ENCODE results near the gene PSMF1.

Gene PSMF1

DNA sequence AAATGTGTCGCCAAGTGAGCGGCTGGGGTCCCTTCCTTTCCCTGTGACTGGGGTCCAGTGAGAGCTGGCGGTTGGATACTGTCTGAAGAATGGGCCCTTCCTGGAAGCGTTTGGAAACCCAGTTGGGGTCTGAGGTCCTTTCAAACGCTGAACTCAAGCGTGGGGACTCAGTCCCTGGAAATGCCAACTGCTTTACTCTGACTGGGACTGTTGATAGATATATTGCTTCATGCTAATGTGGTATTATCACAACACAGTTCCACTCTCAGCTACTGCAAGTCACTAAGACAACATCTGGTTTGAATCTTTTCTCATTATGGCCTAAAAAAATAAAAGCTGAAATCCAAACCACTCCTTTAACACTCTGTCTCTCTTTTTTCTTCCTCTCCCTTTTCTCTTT lies 23.7 kb upstream of the PSMF1 start:
- TF ChIP-seq, protein P1, sequence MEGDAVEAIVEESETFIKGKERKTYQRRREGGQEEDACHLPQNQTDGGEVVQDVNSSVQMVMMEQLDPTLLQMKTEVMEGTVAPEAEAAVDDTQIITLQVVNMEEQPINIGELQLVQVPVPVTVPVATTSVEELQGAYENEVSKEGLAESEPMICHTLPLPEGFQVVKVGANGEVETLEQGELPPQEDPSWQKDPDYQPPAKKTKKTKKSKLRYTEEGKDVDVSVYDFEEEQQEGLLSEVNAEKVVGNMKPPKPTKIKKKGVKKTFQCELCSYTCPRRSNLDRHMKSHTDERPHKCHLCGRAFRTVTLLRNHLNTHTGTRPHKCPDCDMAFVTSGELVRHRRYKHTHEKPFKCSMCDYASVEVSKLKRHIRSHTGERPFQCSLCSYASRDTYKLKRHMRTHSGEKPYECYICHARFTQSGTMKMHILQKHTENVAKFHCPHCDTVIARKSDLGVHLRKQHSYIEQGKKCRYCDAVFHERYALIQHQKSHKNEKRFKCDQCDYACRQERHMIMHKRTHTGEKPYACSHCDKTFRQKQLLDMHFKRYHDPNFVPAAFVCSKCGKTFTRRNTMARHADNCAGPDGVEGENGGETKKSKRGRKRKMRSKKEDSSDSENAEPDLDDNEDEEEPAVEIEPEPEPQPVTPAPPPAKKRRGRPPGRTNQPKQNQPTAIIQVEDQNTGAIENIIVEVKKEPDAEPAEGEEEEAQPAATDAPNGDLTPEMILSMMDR (IDR thresholded peaks at IDR 0.05; ENCODE audit: poor library complexity, severe bottlenecking): no peak
- no peaks in the 10 kb centered on the region for H3K9me3 ChIP-seq (ENCODE audit: severe bottlenecking)
- no peak overlapping the region for H3K27ac ChIP-seq (ENCODE audit: poor library complexity, severe bottlenecking)
- no peaks in the 10 kb centered on the region for H3K27me3 ChIP-seq (ENCODE audit: insufficient read depth, poor library complexity, severe bottlenecking)
- no peak for ATAC-seq (ENCODE audit: low read depth)
- no peaks in the 10 kb centered on the region for H3K4me1 ChIP-seq (ENCODE audit: insufficient read depth, poor library complexity, severe bottlenecking)
- DNase-seq (ENCODE audit: low spot score): no peak
- H3K36me3 ChIP-seq (ENCODE audit: low read depth): no peaks in the 10 kb centered on the region
- H3K4me3 ChIP-seq (ENCODE audit: severe bottlenecking): no peak overlapping the region

DNA sequence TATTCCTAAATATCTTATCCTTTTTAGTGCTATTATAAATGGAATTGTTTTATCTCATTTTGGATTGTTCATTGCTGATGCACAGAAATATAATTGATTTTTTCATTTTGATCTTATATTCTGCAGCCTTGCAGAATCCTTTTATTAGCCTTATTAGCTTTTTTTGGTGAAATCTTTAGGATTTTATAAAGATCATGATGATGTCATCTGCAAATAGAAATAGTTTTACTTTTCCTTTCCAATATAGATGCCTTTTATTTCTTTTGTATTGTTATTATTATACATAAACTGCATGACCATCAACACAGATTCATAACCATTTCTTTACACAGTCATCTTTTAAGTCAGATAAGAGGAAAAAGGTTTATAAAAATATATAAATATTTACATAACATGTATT lies 16.9 kb upstream of the PSMF1 start:
- Histone ChIP-seq H3K36me3 (ENCODE audit: low read depth) (no peaks in the 10 kb centered on the region), H3K4me1 (ENCODE audit: insufficient read depth, poor library complexity, severe bottlenecking) (no peaks in the 10 kb centered on the region), H3K27ac (ENCODE audit: poor library complexity, severe bottlenecking) (no peak overlapping the region), H3K27me3 (ENCODE audit: insufficient read depth, poor library complexity, severe bottlenecking) (no peaks in the 10 kb centered on the region), H3K4me3 (ENCODE audit: severe bottlenecking) (no peak overlapping the region), H3K9me3 (ENCODE audit: severe bottlenecking) (peaks cover 8% of the 10 kb centered on the region)
- TF ChIP-seq, protein P1 (IDR thresholded peaks at IDR 0.05; ENCODE audit: poor library complexity, severe bottlenecking): no peak
- ATAC-seq (ENCODE audit: low read depth): no peak
- no peak for DNase-seq (ENCODE audit: low spot score)

DNA sequence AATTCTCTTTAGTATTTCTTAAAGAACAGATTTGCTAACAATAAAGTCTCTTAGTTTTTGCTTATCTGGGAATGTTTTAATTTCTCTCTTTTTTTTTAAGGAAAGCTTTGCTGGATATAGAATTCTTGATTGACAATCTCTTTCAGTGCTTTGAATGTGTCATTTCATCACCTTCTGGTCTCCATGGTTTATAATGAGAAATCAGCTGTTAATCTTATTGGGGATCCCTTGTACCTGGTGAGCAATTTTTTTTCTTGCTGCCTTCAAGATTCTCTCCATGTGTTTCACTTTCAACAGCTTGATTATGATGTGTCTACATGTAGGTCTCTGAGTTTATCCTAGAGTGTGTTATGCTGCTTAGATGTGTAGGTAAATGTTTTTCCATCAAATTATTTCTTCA lies 16.4 kb upstream of the PSMF1 start:
- no peak overlapping the region for H3K27ac ChIP-seq (ENCODE audit: poor library complexity, severe bottlenecking)
- TF ChIP-seq, protein P1 (IDR thresholded peaks at IDR 0.05; ENCODE audit: poor library complexity, severe bottlenecking): no peak
- no peaks in the 10 kb centered on the region for H3K27me3 ChIP-seq (ENCODE audit: insufficient read depth, poor library complexity, severe bottlenecking)
- ATAC-seq (ENCODE audit: low read depth): no peak
- no peak for DNase-seq (ENCODE audit: low spot score)
- H3K9me3 ChIP-seq (ENCODE audit: severe bottlenecking): peaks cover 8% of the 10 kb centered on the region
- H3K4me1 ChIP-seq (ENCODE audit: insufficient read depth, poor library complexity, severe bottlenecking): no peaks in the 10 kb centered on the region
- H3K4me3 ChIP-seq (ENCODE audit: severe bottlenecking): no peak overlapping the region
- no peaks in the 10 kb centered on the region for H3K36me3 ChIP-seq (ENCODE audit: low read depth)

DNA sequence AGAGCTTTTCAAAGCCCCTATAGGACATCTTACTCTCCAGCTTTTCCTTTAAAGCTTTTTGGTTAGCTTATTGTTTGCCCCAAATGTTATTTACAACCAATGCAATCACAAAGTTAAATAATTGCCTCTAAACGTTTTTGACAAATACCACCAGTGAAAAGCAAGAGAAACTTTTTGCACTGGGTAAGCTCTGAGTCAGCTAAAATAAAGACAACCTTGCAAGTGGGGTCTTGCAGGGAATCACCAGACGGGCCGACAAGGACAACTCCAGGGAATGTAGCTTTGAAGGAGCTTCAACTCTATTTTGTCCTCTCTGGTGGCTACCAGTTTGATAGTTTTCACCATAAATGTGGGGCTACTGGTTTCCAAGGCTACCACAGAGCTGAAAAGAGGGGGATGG lies 14.7 kb upstream of the PSMF1 start:
- TF ChIP-seq, protein P1 (IDR thresholded peaks at IDR 0.05; ENCODE audit: poor library complexity, severe bottlenecking): no peak
- H3K4me1 ChIP-seq (ENCODE audit: insufficient read depth, poor library complexity, severe bottlenecking): no peaks in the 10 kb centered on the region
- H3K9me3 ChIP-seq (ENCODE audit: severe bottlenecking): peaks cover 8% of the 10 kb centered on the region
- no peak for DNase-seq (ENCODE audit: low spot score)
- H3K27me3 ChIP-seq (ENCODE audit: insufficient read depth, poor library complexity, severe bottlenecking): no peaks in the 10 kb centered on the region
- no peak overlapping the region for H3K4me3 ChIP-seq (ENCODE audit: severe bottlenecking)
- ATAC-seq (ENCODE audit: low read depth): no peak
- no peak overlapping the region for H3K27ac ChIP-seq (ENCODE audit: poor library complexity, severe bottlenecking)
- H3K36me3 ChIP-seq (ENCODE audit: low read depth): no peaks in the 10 kb centered on the region

DNA sequence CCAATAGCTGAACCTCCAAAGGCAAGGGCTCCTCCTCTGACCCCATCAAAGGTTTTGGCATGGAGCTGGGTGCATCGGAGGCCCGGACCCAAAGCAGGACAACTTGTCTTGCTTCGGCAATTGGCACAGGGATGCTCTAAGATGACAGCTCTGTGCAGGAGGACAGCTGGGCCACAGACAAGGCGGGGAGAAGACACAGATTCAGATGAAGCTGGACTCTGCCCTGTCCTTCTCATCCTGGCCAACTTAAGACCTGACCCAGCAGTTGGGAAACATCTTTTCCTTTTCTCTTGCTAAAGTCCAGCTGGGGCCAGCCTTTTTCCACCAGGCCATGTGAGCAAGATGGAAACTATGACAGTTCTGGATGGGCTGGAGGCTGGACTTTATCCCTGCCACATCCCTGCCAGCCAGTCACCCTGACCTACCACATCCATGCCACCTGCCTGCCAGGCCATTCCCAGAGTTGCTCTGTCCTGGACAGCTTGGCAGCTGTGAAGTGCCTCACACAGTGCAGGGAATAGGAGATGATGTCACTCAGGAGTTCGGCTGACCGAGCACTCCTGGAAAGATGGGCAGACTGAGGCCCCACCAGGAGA lies 12.7 kb upstream of the PSMF1 start:
- H3K9me3 ChIP-seq (ENCODE audit: severe bottlenecking): peaks cover 8% of the 10 kb centered on the region
- H3K27ac ChIP-seq (ENCODE audit: poor library complexity, severe bottlenecking): no peak overlapping the region
- ATAC-seq (ENCODE audit: low read depth): no peak
- TF ChIP-seq, protein P1 (IDR thresholded peaks at IDR 0.05; ENCODE audit: poor library complexity, severe bottlenecking): no peak
- no peak for DNase-seq (ENCODE audit: low spot score)
- H3K36me3 ChIP-seq (ENCODE audit: low read depth): no peaks in the 10 kb centered on the region
- H3K4me1 ChIP-seq (ENCODE audit: insufficient read depth, poor library complexity, severe bottlenecking): no peaks in the 10 kb centered on the region
- no peaks in the 10 kb centered on the region for H3K27me3 ChIP-seq (ENCODE audit: insufficient read depth, poor library complexity, severe bottlenecking)
- no peak overlapping the region for H3K4me3 ChIP-seq (ENCODE audit: severe bottlenecking)
